Pancreas (tissue), 10 donors: ENCODE data around the gene ZDHHC24. TPM values are rescaled to one million over a fixed set of nuclear protein-coding genes. Genes with fewer than 3 reads are reported as not detected.

Experiments
- ATAC-seq, 4 donors: fragments of 200-7000 bp; cut with Tn5 transposase; one replicate each; pipeline versions ENCODE4 v1.8.0 to v1.9.1; 2020; ENCODE audit warnings: mild to moderate bottlenecking in 4 of 4, moderate library complexity in 4 of 4
- DNase-seq, 6 donors: peaks; one replicate each; pipeline ENCODE4 v3.0.0-alpha.2; 2020
- FAIRE-seq: peaks from 2 replicates; lab custom pipeline; 2012; peaks lifted over from hg19 to GRCh38; lab: Jason Lieb, UNC
- H3K27ac ChIP-seq, 4 donors: fragments of 200-600 bp; sonication (generic); 1 replicate in 3 of 4; 2 replicates in 1 of 4; pipeline versions ENCODE4 v1.5.0 to v1.8.0; 2020
- H3K27me3 ChIP-seq, 4 donors: fragments of 200-600 bp; one replicate each; pipeline ENCODE4 v1.8.0; 2021
- H3K36me3 ChIP-seq, 3 donors: fragments of 200-600 bp; sonication (generic) in 1 of 3; one replicate each; pipeline versions ENCODE4 v1.5.0 to v1.8.0; 2020 to 2021
- H3K4me1 ChIP-seq, 3 donors: fragments of 200-600 bp; one replicate each; pipeline ENCODE4 v1.8.0; 2021
- H3K4me3 ChIP-seq, 4 donors: fragments of 200-600 bp; sonication (generic) in 2 of 4; one replicate each; pipeline versions ENCODE4 v1.5.0 to v1.8.0; 2020 to 2021
- H3K9me3 ChIP-seq, 4 donors: fragments of 200-600 bp; one replicate each; pipeline ENCODE4 v1.8.0; 2021
- CTCF ChIP-seq, 4 donors: fragments of 200-600 bp; sonication (generic) in 3 of 4; IDR thresholded peaks; one replicate each; pipeline versions ENCODE4 v1.5.0 to v1.8.0; 2021; ENCODE audit warnings: antibody characterized with exemption in 4 of 4
- WGBS, 2 donors: extraction: QIAGEN DNeasy Blood & Tissue Kit; methylation state at CpG; one replicate each; pipeline ENCODE4 v1.1.7; 2013; 5-methylcytosine and 5-hydroxymethylcytosine counted together
- intact Hi-C, 3 donors: fragments of 100-400 bp; cut with DNase I; formaldehyde crosslinking; loops; one replicate each; pipeline versions ENCODE4 v1.11.1 to v1.14.2; 2022
- polyA plus RNA-seq, 2 donors: library from polyadenylated mRNA; stranded (reverse); fragments of 200-250 nt; gene quantifications; one replicate each; pipeline ENCODE4 v1.2.3, GENCODE V29; 2013
- total RNA-seq, 6 donors: library from RNA; stranded (reverse); fragmentation: NEBNext Ultra II Directional in 4 of 6; extraction: Animal tissue kit (Norgen Biotek cat#: 25700) in 4 of 6; gene quantifications; one replicate each; pipeline versions ENCODE4 v1.2.1 to v1.2.4, GENCODE V29; 2021 to 2023
- donor health status: healthy with polysubstance abuse.
- donor health status: DM: no; HTN: no; CAD: no; lungs with moderate emphysema.
- donor health status: DM: no; HTN: no; CAD: no.
- donor health status: control.
- donor health status: control.
- donor health status: Bipolar disorder and iron deficiency.
- donor health status: DM: yes; HTN: yes; CAD: no.
- donor health status: DM: no; HTN: no; CAD: no.
- donor health status: DM: no; HTN: no; CAD: no.
- donor health status: DM: yes; HTN: yes; CAD: no.

ZDHHC24 gene
- total and polyA plus RNA-seq, 8 donors: 7.0 to 11.4 (median 7.9) TPM

GRCh38 chr11:66498506-66498905, 47.3 kb downstream of the ZDHHC24 start:
- Histone ChIP-seq H3K27me3 (no peaks in the 10 kb centered on the region), H3K27ac (no peak overlapping the region), H3K36me3 (peaks cover 0 to 7% (median 0%) of the 10 kb centered on the region in 3 donors), H3K4me3 (no peak overlapping the region), H3K4me1 (no peaks in the 10 kb centered on the region), H3K9me3 (no peaks in the 10 kb centered on the region)
- 92 to 95% methylated on average over 5 of the region's 5 CpGs for WGBS, 2 donors
- no peak for ATAC-seq
- no peak for FAIRE-seq
- intact Hi-C loops: no loop called here
- no peak for TF ChIP-seq CTCF (IDR thresholded peaks at IDR 0.05)
- DNase-seq: peak in 1 of 6 donors; percentile 5

- FAIRE-seq: no peak
- no peaks in the 10 kb centered on the region for H3K27me3 ChIP-seq
- intact Hi-C loops: no loop called here
Measured at GRCh38 chr11:66497206-66497605, 48.6 kb downstream of the ZDHHC24 start.

GRCh38 chr11:66495401-66495854, 50.4 kb downstream of the ZDHHC24 start:
- no peaks in the 10 kb centered on the region for H3K4me1 ChIP-seq
- no peaks in the 10 kb centered on the region for H3K27me3 ChIP-seq
- no peaks in the 10 kb centered on the region for H3K9me3 ChIP-seq
- DNase-seq: no peak
- no peak overlapping the region for H3K27ac ChIP-seq
- peak in 1 of 4 donors; percentile 12 for ATAC-seq
- no peak overlapping the region for H3K4me3 ChIP-seq
- 93 to 98% methylated on average over 17 of the region's 17 CpGs for WGBS, 2 donors
- intact Hi-C loops: no loop called here
- TF ChIP-seq CTCF (IDR thresholded peaks at IDR 0.05): no peak
- no peak for FAIRE-seq
- H3K36me3 ChIP-seq: peaks cover 0 to 13% (median 0%) of the 10 kb centered on the region in 3 donors

More at GRCh38 chr11:66497206-66497605, 48.6 kb downstream of the ZDHHC24 start:
- H3K36me3 ChIP-seq: peaks cover 0 to 14% (median 0%) of the 10 kb centered on the region in 3 donors
- no peaks in the 10 kb centered on the region for H3K4me1 ChIP-seq
- 96 to 97% methylated on average over 16 of the region's 16 CpGs for WGBS, 2 donors
- no peak for TF ChIP-seq CTCF (IDR thresholded peaks at IDR 0.05)
- H3K4me3 ChIP-seq: no peak overlapping the region
- DNase-seq (peak in 1 of 6 donors; percentile 62), ATAC-seq (no peak)
- H3K27ac ChIP-seq: no peak overlapping the region
- H3K9me3 ChIP-seq: no peaks in the 10 kb centered on the region

- no peak for DNase-seq
- intact Hi-C loops: no loop called here
- FAIRE-seq: no peak
- no peak for TF ChIP-seq CTCF (IDR thresholded peaks at IDR 0.05)
- no peaks in the 10 kb centered on the region for H3K27me3 ChIP-seq
- H3K27ac ChIP-seq: no peak overlapping the region
- H3K4me1 ChIP-seq: no peaks in the 10 kb centered on the region
- peaks cover 0 to 9% (median 0%) of the 10 kb centered on the region in 3 donors for H3K36me3 ChIP-seq
- no peaks in the 10 kb centered on the region for H3K9me3 ChIP-seq
- no peak for ATAC-seq
- H3K4me3 ChIP-seq: no peak overlapping the region
- 92 to 96% methylated on average over 14 of the region's 14 CpGs for WGBS, 2 donors
Measured at GRCh38 chr11:66494935-66495334, 50.9 kb downstream of the ZDHHC24 start.

GRCh38 chr11:66494458-66494857, 51.4 kb downstream of the ZDHHC24 start:
- Histone ChIP-seq H3K4me3 (no peak overlapping the region), H3K27ac (no peak overlapping the region), H3K36me3 (peaks cover 0 to 9% (median 0%) of the 10 kb centered on the region in 3 donors), H3K4me1 (no peaks in the 10 kb centered on the region), H3K27me3 (no peaks in the 10 kb centered on the region), H3K9me3 (no peaks in the 10 kb centered on the region)
- intact Hi-C loops: no loop called here
- 91 to 98% methylated on average over 7 of the region's 7 CpGs for WGBS, 2 donors
- no peak for TF ChIP-seq CTCF (IDR thresholded peaks at IDR 0.05)
- no peak for ATAC-seq
- DNase-seq: peak in 1 of 6 donors; percentile 29
- no peak for FAIRE-seq
